Measurements from ENCODE around the gene FRAS1.

The FRAS1 gene

GRCh38 chr4:78437608-78438088 is 380.5 kb downstream of the FRAS1 start:
- no peak for TF ChIP-seq CTCF (IDR thresholded peaks at IDR 0.05; ENCODE audit: low read depth, low read length)
- H3K4me3 ChIP-seq (ENCODE audit: low read depth, low read length), result no peak overlapping the region

- TF ChIP-seq CTCF (IDR thresholded peaks at IDR 0.05; ENCODE audit: low read depth, low read length), result no peak
These were observed 382.2 kb downstream of the FRAS1 start for GRCh38 chr4:78439328-78439727.

GRCh38 chr4:78441756-78442155 is 384.6 kb downstream of the FRAS1 start:
- TF ChIP-seq CTCF (IDR thresholded peaks at IDR 0.05; ENCODE audit: low read depth, low read length), result no peak

More at GRCh38 chr4:78439328-78439727, 382.2 kb downstream of the FRAS1 start:
- H3K4me3 ChIP-seq (ENCODE audit: low read depth, low read length), result no peak overlapping the region

GRCh38 chr4:78446619-78447018 is 389.5 kb downstream of the FRAS1 start:
- no peak overlapping the region for H3K4me3 ChIP-seq (ENCODE audit: low read depth, low read length)
- no peak for TF ChIP-seq CTCF (IDR thresholded peaks at IDR 0.05; ENCODE audit: low read depth, low read length)

More at GRCh38 chr4:78441756-78442155, 384.6 kb downstream of the FRAS1 start:
- no peak overlapping the region for H3K4me3 ChIP-seq (ENCODE audit: low read depth, low read length)

GRCh38 chr4:78451407-78451806 is 394.3 kb downstream of the FRAS1 start:
- TF ChIP-seq CTCF (IDR thresholded peaks at IDR 0.05; ENCODE audit: low read depth, low read length), result no peak
- no peak overlapping the region for H3K4me3 ChIP-seq (ENCODE audit: low read depth, low read length)

GRCh38 chr4:78454016-78454415 is 396.9 kb downstream of the FRAS1 start:
- H3K4me3 ChIP-seq (ENCODE audit: low read depth, low read length), result no peak overlapping the region
- TF ChIP-seq CTCF (IDR thresholded peaks at IDR 0.05; ENCODE audit: low read depth, low read length), result no peak

- TF ChIP-seq CTCF (IDR thresholded peaks at IDR 0.05; ENCODE audit: low read depth, low read length), result no peak
These were observed 400.6 kb downstream of the FRAS1 start for GRCh38 chr4:78457751-78458150.

More at GRCh38 chr4:78457751-78458150, 400.6 kb downstream of the FRAS1 start:
- H3K4me3 ChIP-seq (ENCODE audit: low read depth, low read length), result no peak overlapping the region
